ENCODE measurements around the gene RFPL4A.

RFPL4A gene

GRCh38 chr19:55777528-55777927 is 18.6 kb downstream of the RFPL4A start:
- DNase-seq (ENCODE audit: low read depth, low spot score), result no peak
- TF ChIP-seq CTCF (IDR thresholded peaks at IDR 0.05; ENCODE audit: insufficient read depth, low read length, missing control alignments), result no peak
- H3K4me3 ChIP-seq (ENCODE audit: low read depth, low read length), result no peak overlapping the region
- ChIA-PET POLR2A (no interaction called here), CTCF (no interaction called here)

- DNase-seq (ENCODE audit: low read depth, low spot score), result no peak
- CTCF ChIA-PET, result no interaction called here
- H3K4me3 ChIP-seq (ENCODE audit: low read depth, low read length), result no peak overlapping the region
- TF ChIP-seq CTCF (IDR thresholded peaks at IDR 0.05; ENCODE audit: insufficient read depth, low read length, missing control alignments), result no peak
- POLR2A ChIA-PET, result no interaction called here
Measured at GRCh38 chr19:55778331-55778730, 19.4 kb downstream of the RFPL4A start.

- POLR2A ChIA-PET, result no interaction called here
- no peak overlapping the region for H3K4me3 ChIP-seq (ENCODE audit: low read depth, low read length)
- CTCF ChIA-PET, result no interaction called here
- TF ChIP-seq CTCF (IDR thresholded peaks at IDR 0.05; ENCODE audit: insufficient read depth, low read length, missing control alignments), result no peak
- no peak for DNase-seq (ENCODE audit: low read depth, low spot score)
Measured at GRCh38 chr19:55781112-55781511, 22.2 kb downstream of the RFPL4A start.

- ChIA-PET CTCF (interaction anchor here (0.6 kb wide), 1 partner anchor 1357 kb away, joined by 3 read pairs; no protein-coding TSS in a partner anchor), POLR2A (no interaction called here)
- no peak for TF ChIP-seq CTCF (IDR thresholded peaks at IDR 0.05; ENCODE audit: insufficient read depth, low read length, missing control alignments)
- no peak for DNase-seq (ENCODE audit: low read depth, low spot score)
- no peak overlapping the region for H3K4me3 ChIP-seq (ENCODE audit: low read depth, low read length)
Measured at GRCh38 chr19:55795021-55795420, 36.1 kb downstream of the RFPL4A start.

- POLR2A ChIA-PET, result no interaction called here
- no peak for TF ChIP-seq CTCF (IDR thresholded peaks at IDR 0.05; ENCODE audit: insufficient read depth, low read length, missing control alignments)
- H3K4me3 ChIP-seq (ENCODE audit: low read depth, low read length), result no peak overlapping the region
- DNase-seq (ENCODE audit: low read depth, low spot score), result no peak
- CTCF ChIA-PET, result no interaction called here
Measured at GRCh38 chr19:55801416-55801815, 42.5 kb downstream of the RFPL4A start.

DNA sequence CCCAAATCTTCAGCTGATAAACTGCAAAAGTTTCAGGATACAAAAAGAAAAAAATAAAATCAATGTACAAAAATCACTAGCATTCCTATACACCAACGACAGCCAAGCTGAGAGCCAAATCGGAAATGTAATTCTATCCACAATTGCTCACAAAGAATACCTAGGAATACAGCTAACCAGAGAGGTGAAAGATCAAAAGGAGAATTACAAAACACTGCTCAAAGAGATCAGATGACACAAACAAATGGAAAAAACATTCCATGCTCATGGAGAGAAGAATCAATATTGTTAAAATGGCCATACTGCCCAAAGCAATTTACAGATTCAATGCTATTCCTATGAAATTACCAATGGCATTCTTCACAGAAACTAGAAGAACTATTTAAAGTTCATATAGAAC is 43.4 kb downstream of the RFPL4A start:
- POLR2A ChIA-PET, result no interaction called here
- H3K4me3 ChIP-seq (ENCODE audit: low read depth, low read length), result no peak overlapping the region
- no peak for DNase-seq (ENCODE audit: low read depth, low spot score)
- no peak for TF ChIP-seq CTCF (IDR thresholded peaks at IDR 0.05; ENCODE audit: insufficient read depth, low read length, missing control alignments)
- CTCF ChIA-PET, result interaction anchor here (0.6 kb wide), 1 partner anchor 1125 kb away, joined by 3 read pairs; no protein-coding TSS in a partner anchor

Measured in AG04449 (cell line).